Neural cell (in vitro differentiated cells): ENCODE measurements around the gene ACTRT1.

Experiments
- CTCF ChIP-seq: fragments of 450-650 bp; IDR thresholded peaks from 2 replicates; pipeline ENCODE4 v1.5.1; 2014; ENCODE audit warnings: antibody characterized with exemption, mild to moderate bottlenecking, moderate library complexity; ENCODE audit not compliant: poor library complexity, severe bottlenecking
- POLR2AphosphoS5 ChIP-seq: IDR thresholded peaks from 2 replicates; pipeline ENCODE4 v1.6.1; 2012
- RAD21 ChIP-seq: fragments of 450-650 bp; conservative IDR thresholded peaks from 2 replicates; pipeline ENCODE4 v1.6.1; 2014; ENCODE audit warnings: antibody characterized with exemption, mild to moderate bottlenecking, moderate library complexity

DNA sequence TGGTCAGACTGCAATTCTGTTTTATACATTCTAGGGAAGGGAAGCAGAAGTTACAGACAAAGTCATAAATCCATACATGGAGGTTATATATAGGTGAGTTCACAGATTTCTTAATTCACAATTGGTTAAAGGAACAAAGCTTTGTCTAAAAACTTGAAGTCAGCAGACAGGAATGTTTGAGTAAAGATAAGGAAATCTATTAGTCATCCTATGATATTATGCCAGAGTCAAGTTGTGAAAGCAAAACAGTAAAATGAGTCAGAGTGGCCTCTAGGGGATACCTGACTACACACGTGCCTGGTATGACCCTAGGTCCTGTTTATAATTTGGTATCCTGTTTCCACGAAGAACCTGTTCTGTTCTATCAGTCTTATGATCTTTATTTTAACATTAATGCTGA is 31.5 kb downstream of the ACTRT1 start:
- TF ChIP-seq POLR2AphosphoS5 (no peak), CTCF (no peak), RAD21 (no peak)
